GM12872 (cell line): ENCODE measurements around the gene GCNT4.
A peak's percentile ranks its signal among the peaks of the same experiment; 100 is the strongest.

Source experiments
- TF ChIP-seq, protein P1 (sequence below): IDR thresholded peaks from 3 replicates; pipeline ENCODE4 v1.5.1; 2011; ENCODE audit warnings: low read depth, mild to moderate bottlenecking, low read length, moderate library complexity; ENCODE audit not compliant: insufficient read depth

The GCNT4 gene

DNA sequence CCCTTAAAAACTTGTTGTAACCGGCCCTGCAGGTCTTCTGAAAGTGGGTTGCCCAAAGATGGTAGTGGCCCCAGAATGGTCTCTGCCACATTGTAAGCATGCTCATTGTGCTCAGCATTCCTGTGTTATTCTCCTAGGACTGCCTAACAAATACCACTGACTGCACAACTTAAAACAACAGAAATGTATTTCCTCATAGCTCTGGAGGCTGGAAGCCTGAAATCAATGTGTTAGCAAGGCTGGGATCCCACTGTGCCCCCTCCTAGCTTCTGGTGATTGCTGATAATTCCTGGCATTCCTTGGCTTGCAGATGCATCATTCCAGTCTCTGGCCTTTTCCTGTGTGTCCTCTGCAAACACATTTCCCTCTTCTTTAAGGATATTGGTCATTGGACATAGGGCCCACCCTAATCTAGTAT, 3.4 kb upstream of the GCNT4 start:
- TF ChIP-seq, protein P1, sequence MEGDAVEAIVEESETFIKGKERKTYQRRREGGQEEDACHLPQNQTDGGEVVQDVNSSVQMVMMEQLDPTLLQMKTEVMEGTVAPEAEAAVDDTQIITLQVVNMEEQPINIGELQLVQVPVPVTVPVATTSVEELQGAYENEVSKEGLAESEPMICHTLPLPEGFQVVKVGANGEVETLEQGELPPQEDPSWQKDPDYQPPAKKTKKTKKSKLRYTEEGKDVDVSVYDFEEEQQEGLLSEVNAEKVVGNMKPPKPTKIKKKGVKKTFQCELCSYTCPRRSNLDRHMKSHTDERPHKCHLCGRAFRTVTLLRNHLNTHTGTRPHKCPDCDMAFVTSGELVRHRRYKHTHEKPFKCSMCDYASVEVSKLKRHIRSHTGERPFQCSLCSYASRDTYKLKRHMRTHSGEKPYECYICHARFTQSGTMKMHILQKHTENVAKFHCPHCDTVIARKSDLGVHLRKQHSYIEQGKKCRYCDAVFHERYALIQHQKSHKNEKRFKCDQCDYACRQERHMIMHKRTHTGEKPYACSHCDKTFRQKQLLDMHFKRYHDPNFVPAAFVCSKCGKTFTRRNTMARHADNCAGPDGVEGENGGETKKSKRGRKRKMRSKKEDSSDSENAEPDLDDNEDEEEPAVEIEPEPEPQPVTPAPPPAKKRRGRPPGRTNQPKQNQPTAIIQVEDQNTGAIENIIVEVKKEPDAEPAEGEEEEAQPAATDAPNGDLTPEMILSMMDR = no peak

DNA sequence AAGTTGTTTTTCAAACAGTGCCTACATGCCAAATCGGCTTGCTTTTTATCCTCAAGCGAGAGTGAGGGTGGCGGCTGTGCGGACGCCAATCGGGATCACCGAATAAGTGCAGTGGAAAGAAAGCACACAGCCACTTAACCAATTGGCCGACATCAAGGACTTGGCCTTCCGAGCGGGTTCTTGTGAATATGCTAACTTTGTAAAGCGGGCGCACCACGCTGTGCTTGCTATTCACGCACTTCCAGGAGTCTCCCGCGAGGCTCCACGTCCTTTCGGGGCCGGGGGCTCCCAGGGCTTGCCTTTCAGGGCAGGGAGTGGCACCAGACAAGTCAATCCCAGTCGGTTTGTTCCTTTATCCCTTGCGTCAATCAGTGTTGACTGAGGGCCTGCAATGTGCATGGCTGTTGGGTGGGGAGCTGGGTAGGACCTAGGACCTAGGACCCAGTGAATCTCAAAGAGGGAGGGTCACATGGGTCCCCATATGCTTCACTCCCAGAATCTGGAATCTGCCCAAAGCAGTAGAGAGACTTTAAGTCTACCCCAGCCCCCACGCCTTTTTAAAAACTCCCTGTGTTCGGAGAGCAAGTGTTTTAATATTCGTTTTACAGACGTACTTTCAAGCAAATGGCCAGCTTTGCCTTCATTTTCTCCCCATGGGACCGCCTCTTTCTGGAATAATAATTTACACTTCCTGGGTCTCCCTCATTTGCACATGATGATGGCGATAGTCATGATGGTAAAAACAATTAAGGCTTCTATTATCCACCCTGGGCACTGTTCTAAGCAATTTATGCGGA, 2.0 kb upstream of the GCNT4 start:
- TF ChIP-seq, protein P1 = no peak

DNA sequence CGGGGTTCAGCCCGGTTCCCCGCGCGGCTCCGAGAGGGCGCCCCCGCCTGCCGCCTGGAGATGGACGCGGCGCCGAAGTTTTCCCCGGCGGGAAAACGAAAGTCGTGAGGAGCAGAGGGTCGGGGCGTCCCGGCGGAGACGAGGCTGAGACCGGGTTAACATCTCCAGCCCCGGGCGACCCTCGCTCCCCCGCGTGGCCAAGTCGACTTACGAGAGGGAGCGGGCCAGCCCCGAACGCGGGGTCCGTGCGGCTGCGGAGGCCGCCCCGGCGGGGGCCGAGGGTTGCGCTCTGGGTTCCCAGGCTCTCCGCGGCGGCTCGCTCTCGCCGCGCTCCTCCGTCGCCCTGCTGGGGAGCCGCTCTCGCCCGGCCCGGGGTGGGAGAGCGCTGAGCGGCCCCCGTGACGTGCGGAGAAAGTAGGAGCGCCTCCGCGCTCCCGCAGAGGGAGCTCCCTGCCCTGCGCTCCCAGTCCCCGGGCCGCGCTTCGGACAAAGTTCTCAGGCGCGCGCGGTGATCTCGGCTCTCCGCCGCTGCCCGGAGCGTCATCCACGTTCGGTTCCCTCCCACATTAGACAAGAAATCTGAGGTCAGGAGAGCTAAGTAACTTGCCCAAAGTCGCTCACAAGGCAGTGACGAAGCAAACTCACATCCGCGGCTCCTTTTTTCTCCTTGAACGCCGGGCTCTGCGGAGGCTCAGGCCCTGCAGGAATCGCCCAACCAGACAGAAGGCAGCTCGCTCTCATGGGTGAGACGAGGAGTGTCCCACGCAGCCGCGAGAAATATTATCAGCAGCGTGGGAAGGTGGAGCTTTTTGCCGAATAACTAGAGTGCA, 1.2 kb upstream of the GCNT4 start:
- TF ChIP-seq, protein P1 = 0 out of 3 replicates have a peak, but pooled peaks have one; percentile 3

DNA sequence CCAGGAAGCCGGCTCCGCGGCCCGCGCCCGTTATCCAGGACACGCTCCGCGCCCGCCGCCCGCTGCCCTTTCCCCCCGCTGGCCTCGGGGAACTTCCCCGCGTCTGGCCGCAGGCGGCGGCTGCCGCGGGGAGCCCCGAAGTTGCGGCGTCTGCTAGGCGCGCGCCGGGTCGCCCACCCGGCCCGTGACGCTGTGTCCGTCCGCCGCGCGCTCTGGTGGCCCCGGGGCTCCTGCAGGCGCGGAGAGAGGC, 621 bp upstream of the GCNT4 start:
- TF ChIP-seq, protein P1 = no peak

DNA sequence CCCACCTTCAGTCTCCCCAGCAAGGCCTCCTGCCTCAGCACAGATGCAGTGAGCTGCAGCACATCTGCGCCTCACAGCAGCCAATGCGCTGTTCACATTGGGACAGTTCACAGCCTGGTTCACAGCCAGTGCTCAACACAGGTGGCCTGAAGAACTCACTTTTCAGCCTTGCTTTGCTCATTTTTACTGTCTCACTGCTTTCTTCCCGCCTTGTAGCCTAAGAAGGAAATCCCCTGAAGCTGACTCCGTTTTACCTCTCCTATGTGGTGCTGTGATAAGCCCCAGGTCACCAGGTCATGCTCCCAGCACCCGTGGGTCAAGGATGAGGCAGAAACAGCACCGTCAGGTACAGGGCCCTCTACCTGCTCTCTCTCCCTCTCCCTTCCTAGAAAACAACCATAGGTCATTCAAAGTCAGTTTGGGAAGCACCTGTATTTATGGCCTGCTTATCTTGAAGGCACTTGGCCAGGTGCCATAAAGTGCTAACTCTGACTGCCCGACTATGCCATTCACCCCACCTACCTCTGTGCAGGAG, 1.1 kb downstream of the GCNT4 start:
- TF ChIP-seq, protein P1 = no peak

DNA sequence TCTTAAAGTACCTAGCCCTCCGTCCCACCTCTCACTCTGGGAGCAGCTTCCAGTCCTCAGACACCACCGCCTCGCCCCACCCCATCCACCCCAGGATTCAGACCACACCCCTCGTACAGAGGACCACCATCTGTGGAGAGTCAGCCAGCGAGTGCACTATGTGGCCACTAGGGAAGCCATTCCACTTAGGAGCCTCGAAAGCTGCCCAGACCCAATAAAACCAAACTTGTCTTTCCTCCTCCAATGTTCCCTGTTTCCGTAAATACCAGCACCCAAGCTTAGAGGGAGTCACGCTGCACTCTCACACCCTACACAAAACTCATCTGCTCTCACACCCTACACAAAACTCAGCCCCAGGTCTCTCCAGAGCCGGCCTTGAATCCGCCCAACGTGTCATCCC, 1.9 kb downstream of the GCNT4 start:
- TF ChIP-seq, protein P1 = peak; percentile 53
